Activated T-helper 17 cell treated with anti-CD3 and anti-CD28 coated beads, Interleukin-2, amount 50 U/mL, for 72 hours (primary cell): Measurements from ENCODE around the gene BCAS1. TPM values are rescaled to one million over a fixed set of nuclear protein-coding genes. Genes with fewer than 3 reads are reported as not detected.
A peak's percentile ranks its signal among the peaks of the same experiment; 100 is the strongest.

ENCODE experiments used
- ATAC-seq: fragments of 150-1000 bp; cut with Tn5 transposase; replicated peaks from 2 replicates; pipeline ENCODE4 v1.10.0; 2021; ENCODE audit warnings: mild to moderate bottlenecking, moderate library complexity
- H3K27ac Mint-ChIP-seq: one replicate; pipeline ENCODE4 v1.8.0; 2022; ENCODE audit warnings: mixed read lengths
- H3K27me3 Mint-ChIP-seq: one replicate; pipeline ENCODE4 v1.8.0; 2022; ENCODE audit warnings: mixed read lengths
- H3K36me3 Mint-ChIP-seq: one replicate; pipeline ENCODE4 v1.8.0; 2022; ENCODE audit warnings: low read depth, mild to moderate bottlenecking, mixed read lengths
- H3K4me1 Mint-ChIP-seq: one replicate; pipeline ENCODE4 v1.8.0; 2022; ENCODE audit warnings: mixed read lengths
- H3K4me3 Mint-ChIP-seq: one replicate; pipeline ENCODE4 v1.8.0; 2022; ENCODE audit warnings: mild to moderate bottlenecking, mixed read lengths
- H3K9me3 Mint-ChIP-seq: one replicate; pipeline ENCODE4 v1.8.0; 2022; ENCODE audit warnings: mixed read lengths
- total RNA-seq, 2 donors: library from RNA; stranded (reverse); gene quantifications; one replicate each; pipeline ENCODE4 v1.2.3, GENCODE V29; 2022

BCAS1 gene
- total RNA-seq, 2 donors from 2014 or later, result 0.11 TPM; not detected in 1

DNA sequence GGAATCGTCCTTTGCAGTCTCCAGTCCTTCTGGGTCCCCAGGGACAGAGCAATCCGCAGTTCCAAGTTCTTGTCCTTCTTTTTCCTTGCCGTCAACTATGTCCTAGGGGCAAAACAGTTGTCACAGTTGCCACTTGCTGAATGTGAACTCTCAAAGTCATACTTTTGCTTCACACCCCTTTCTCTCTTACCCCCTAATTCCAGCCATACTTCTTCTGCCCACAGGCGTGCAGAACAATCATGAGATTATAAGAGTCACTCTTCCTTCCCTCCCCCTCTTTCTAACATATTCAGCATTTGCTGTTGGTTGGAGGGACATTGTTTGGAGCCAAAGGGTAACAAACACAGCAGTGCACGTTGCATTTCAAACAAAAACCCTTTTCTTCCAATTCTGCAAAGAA, 74.4 kb downstream of the BCAS1 start:
- Mint-ChIP-seq H3K4me1 (no peaks in the 10 kb centered on the region), H3K27ac (no peak overlapping the region)
- no peak for ATAC-seq

DNA sequence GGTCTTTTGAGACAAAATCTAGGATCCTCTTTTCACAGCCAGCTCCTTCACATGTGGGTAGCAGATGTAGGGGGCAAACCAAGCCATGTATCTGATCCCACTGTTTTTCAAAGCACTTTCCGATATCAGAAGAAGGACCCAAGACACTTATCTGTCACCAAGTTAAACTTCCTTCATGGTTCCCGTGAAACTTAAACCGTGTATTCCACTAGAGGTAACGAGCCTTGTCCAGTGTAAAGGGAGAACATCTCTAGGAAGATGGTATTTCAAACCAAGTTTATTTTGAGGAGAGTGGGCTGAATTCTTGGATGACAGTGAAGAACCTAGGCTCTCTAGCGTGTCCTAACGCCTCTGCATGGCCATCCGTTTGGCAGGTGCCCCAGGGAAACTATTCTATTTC, 76.3 kb downstream of the BCAS1 start:
- Mint-ChIP-seq H3K4me3 (no peak overlapping the region), H3K36me3 (no peaks in the 10 kb centered on the region)

More for the DNA sequence above, 74.4 kb downstream of the BCAS1 start:
- Mint-ChIP-seq H3K4me3 (no peak overlapping the region), H3K36me3 (no peaks in the 10 kb centered on the region), H3K27me3 (peaks cover 28% of the 10 kb centered on the region), H3K9me3 (peaks cover 11% of the 10 kb centered on the region)

DNA sequence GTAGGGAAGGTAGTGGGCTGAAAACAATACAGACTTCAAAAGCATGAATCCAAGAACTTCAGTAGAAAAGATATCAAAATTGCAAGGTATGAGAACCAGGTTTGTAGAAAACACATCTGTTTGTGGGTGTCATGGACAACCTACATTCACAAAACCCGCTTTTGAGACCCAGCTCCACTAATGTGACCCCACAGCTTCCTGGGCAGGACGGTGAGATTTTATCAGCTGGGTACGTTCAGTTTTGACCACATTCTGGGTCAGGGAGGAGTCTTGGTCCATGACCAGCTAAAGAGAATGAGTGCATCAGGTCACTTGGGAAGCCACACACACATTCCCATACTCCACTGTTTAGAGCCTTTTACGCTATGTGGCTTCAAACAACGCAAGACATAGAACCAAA, 77.1 kb downstream of the BCAS1 start:
- no peak for ATAC-seq
- no peak overlapping the region for H3K27ac Mint-ChIP-seq
- no peaks in the 10 kb centered on the region for H3K4me1 Mint-ChIP-seq
- H3K9me3 Mint-ChIP-seq, result no peaks in the 10 kb centered on the region
- no peak overlapping the region for H3K4me3 Mint-ChIP-seq
- H3K27me3 Mint-ChIP-seq, result peaks cover 33% of the 10 kb centered on the region
- no peaks in the 10 kb centered on the region for H3K36me3 Mint-ChIP-seq

More for the DNA sequence above, 76.3 kb downstream of the BCAS1 start:
- no peaks in the 10 kb centered on the region for H3K9me3 Mint-ChIP-seq
- H3K27me3 Mint-ChIP-seq, result peaks cover 33% of the 10 kb centered on the region
- H3K27ac Mint-ChIP-seq, result no peak overlapping the region
- H3K4me1 Mint-ChIP-seq, result no peaks in the 10 kb centered on the region
- no peak for ATAC-seq

DNA sequence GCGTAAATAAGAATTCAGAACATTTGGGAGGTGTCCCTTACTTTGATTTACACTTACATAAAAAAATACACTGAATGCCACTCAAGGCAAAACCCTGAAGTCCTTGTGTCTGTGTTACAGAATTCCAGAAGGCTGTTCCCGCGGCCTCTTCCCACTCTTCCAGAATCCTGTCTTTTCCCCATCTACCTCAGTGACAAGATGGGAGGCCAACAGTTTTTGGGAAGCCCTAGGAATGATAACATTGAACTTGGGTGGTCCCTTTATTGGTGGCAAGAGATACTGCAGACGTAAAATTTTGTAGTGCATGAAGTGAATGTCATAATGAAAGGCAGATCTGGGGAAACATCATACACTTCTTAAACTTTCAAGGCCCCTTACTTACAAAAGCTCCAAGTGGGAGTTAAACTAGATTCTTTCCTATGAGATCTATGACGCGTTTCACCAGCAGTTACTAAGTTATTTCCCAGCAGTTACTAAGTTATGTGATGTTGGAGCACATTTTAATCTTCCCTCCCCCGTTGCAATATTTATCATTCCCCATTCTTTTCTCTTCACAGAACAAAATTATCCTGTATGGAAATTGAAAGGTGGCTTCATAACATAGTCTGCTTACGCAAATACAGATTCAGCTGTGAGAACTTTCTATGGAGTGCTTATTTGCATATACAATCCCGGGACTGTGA, 79.5 kb downstream of the BCAS1 start:
- Mint-ChIP-seq H3K27ac (no peak overlapping the region), H3K4me1 (no peaks in the 10 kb centered on the region), H3K36me3 (no peaks in the 10 kb centered on the region), H3K4me3 (no peak overlapping the region), H3K9me3 (no peaks in the 10 kb centered on the region), H3K27me3 (peaks cover 32% of the 10 kb centered on the region)
- no peak for ATAC-seq

DNA sequence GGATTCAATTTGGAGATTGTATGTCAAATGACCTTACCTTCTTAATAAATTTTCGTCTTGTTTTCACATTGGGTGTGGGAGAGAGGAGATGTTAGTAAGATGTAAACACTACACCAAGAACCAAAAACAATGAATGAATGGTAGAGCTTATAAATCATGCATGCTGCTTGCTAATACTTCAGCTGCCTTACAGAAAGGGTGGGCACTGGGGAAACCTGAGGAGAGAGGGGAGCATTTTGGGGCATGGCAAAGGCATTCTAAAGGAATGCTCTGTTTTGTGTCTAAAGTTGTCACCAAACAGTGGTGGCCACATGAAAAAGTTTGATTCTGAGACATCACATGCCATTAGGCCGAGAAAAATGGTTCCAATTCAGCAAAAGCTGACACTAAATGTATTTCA, 80.4 kb downstream of the BCAS1 start:
- Mint-ChIP-seq H3K27ac (no peak overlapping the region), H3K4me1 (no peaks in the 10 kb centered on the region), H3K27me3 (peaks cover 32% of the 10 kb centered on the region), H3K36me3 (no peaks in the 10 kb centered on the region), H3K4me3 (no peak overlapping the region), H3K9me3 (no peaks in the 10 kb centered on the region)
- ATAC-seq, result no peak

DNA sequence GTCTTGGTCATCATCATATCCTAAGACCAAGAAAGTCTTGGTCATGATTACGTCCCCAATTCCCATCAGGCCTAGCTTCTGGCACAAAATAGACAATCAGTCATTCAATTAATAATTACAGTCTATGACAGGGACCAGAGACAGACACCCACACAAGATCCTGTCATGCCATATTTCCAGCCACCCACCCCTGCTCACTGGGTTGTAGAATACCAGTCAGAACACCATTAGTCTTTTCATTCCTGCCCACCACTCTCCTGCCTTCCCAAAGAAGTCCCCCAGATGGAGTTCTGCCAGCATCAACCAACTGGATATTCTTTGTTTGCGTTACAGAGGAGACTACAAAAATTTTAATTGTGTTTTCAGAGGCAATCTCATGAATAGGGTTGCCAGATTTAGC, 81.0 kb downstream of the BCAS1 start:
- Mint-ChIP-seq H3K4me1 (no peaks in the 10 kb centered on the region), H3K27me3 (peaks cover 37% of the 10 kb centered on the region), H3K9me3 (no peaks in the 10 kb centered on the region), H3K27ac (no peak overlapping the region), H3K4me3 (no peak overlapping the region), H3K36me3 (no peaks in the 10 kb centered on the region)
- ATAC-seq, result no peak

DNA sequence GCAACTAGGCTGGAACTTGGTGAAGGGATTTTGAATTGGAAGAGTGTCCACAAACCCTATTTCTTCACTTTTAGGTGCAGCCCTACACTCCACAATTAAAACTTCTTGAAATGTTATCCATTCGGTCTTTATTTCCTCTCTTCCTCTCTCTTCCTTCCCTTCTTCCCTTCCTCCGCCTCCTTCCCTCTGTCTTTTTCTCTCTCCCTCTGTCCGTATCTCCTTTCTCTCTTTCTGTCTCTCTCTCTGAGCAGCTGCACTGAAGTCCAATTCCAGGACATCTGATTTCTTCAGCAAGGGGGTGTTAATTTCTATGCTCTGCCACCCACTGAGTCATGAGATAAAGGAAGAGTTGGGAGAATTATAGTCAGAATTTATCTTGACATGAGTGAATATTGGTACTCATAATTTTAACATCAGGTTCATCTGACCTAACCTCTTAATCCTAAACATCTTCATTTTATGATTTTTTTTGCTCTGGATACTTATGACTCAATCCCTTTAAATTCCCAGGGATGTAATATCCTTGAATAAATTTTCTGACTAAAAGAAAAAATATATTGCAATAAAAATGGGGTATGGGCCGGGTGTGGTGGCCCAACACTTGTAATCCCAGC, 84.2 kb downstream of the BCAS1 start:
- Mint-ChIP-seq H3K27me3 (peaks cover 34% of the 10 kb centered on the region), H3K27ac (no peak overlapping the region), H3K36me3 (no peaks in the 10 kb centered on the region), H3K9me3 (no peaks in the 10 kb centered on the region), H3K4me1 (no peaks in the 10 kb centered on the region), H3K4me3 (no peak overlapping the region)
- no peak for ATAC-seq

DNA sequence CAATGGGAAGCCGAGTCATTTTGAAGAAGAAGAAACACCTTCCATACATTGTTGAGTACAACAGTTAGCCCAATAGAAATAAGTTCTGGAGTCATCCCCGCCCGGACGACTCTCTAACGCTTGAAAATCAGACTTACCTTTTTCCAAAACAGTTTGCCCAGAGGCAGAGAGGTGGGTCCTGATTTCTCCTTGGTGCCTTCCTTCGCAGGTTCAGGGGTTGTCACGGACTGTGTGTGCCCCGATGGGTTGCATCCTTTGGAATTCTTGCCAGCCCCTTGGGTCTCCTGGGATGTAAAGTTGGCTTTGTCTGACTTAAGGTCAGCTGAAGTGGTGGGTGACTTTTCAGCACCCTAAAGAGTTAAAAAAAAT, 85.3 kb downstream of the BCAS1 start:
- Mint-ChIP-seq H3K36me3 (no peaks in the 10 kb centered on the region), H3K4me3 (no peak overlapping the region), H3K4me1 (no peaks in the 10 kb centered on the region), H3K9me3 (no peaks in the 10 kb centered on the region), H3K27ac (no peak overlapping the region), H3K27me3 (peaks cover 30% of the 10 kb centered on the region)
- ATAC-seq, result no peak

DNA sequence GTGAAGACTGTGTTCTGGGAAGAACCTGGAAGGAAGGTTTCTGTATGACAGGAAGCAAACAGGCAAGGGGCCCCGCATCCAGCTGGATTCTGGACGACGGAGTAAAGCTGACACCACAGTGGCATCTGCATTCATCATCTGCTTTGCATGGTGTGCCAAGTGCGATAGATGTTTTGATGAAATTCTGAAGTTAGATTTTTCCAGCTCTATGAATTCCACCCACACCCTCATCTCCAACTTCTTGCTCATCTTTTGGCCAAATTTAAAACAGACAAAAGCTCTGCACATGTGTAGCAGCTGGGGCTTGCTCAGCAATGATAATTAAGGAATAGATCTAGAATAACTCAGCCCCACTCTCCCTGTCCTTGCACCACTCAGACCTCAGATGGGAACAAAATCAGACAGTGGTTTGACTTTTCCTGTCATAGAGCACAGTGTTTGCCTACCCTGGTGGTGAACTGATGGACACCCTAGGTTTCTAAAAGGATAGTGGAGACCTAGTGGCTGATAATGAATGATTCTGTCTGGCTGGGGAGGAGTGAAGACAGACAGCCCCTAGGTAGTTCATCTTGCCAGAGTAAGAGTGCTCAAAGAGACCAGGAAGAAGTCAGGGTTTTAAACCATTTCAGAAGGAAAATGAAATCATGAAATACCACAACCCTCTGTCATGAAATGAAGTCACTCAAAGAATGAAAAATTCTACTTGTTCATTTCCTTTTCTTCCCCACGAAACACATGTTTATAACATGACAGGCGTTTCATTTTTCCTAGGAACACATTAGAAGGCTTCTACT, 85.8 kb downstream of the BCAS1 start:
- Mint-ChIP-seq H3K27me3 (peaks cover 27% of the 10 kb centered on the region), H3K4me3 (no peak overlapping the region), H3K9me3 (no peaks in the 10 kb centered on the region), H3K4me1 (no peaks in the 10 kb centered on the region), H3K27ac (no peak overlapping the region), H3K36me3 (no peaks in the 10 kb centered on the region)
- ATAC-seq, result peak; percentile 39

DNA sequence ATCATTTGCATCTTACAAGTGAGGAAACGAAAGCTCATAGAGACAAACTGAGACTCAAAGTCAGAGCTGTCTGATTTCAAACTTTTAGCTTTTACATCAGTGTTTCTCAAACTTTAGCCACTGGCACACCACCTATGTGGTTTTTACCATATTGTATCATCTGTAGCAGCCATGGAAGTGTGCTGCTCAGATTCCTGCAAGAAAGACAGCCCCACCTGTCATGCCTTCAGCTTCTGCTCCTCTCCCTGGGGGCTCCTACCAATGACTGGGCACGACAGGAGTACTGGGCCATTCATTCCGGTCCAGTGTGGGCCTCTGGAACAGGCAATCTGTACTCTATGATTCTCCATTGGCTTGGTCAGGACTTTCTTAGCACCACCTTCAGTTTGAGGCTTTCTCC, 87.0 kb downstream of the BCAS1 start:
- Mint-ChIP-seq H3K4me1 (no peaks in the 10 kb centered on the region), H3K9me3 (no peaks in the 10 kb centered on the region), H3K27me3 (peaks cover 27% of the 10 kb centered on the region), H3K36me3 (no peaks in the 10 kb centered on the region), H3K27ac (no peak overlapping the region), H3K4me3 (no peak overlapping the region)
- no peak for ATAC-seq

DNA sequence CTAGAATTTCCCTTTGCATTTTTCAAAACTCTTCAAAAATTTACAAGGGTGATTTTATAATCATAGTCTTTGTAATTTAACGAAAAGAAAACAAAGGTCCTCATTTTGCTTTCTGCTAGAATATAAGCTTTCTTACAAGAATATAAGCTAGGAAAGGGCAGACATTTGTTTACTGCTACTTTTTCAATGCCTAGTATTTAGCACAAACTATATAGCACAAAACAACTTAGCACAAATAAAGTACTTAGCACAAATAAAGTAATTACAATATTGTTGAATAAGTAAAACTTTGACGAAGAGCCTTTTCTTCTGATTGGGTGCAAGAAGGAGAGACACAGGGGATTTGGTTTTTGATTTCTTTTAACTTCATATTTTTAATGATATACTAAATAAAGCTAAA, 87.8 kb downstream of the BCAS1 start:
- Mint-ChIP-seq H3K36me3 (no peaks in the 10 kb centered on the region), H3K4me3 (no peak overlapping the region), H3K4me1 (no peaks in the 10 kb centered on the region), H3K27me3 (peaks cover 26% of the 10 kb centered on the region), H3K9me3 (no peaks in the 10 kb centered on the region), H3K27ac (no peak overlapping the region)
- ATAC-seq, result no peak

DNA sequence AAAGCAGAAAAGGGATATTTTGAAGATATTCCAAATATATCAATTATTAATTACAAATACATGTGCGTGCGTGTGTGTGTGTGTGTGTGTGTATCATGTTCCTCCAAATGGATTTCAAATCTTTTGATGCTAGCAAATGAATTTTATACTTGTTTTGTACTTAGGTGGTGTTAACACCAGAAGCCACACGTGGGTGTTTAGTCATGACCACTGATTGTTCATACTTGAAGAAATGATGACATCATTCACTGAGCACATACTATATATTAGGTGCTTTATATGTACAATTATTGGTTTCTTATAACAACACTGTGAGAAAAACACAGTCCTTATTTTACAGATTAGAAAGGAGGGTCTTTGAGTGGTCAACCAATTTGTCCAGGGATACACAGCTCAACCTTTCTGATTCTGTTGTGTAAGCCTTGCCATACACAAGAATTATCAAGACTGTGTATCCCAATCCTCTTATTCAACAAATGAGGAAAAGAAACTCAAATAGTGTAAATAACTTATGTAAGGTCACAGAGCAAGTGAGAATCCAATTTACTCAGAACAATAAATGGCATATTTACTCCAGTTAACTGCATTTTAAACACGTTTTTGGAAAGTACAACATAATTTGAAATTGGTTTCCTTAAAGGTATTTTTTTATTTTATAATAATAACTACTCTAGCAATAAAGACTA, 88.5 kb downstream of the BCAS1 start:
- Mint-ChIP-seq H3K36me3 (no peaks in the 10 kb centered on the region), H3K9me3 (peaks cover under 1% of the 10 kb centered on the region), H3K27ac (no peak overlapping the region), H3K4me1 (no peaks in the 10 kb centered on the region), H3K4me3 (no peak overlapping the region), H3K27me3 (peaks cover 22% of the 10 kb centered on the region)
- ATAC-seq, result peak; percentile 90

DNA sequence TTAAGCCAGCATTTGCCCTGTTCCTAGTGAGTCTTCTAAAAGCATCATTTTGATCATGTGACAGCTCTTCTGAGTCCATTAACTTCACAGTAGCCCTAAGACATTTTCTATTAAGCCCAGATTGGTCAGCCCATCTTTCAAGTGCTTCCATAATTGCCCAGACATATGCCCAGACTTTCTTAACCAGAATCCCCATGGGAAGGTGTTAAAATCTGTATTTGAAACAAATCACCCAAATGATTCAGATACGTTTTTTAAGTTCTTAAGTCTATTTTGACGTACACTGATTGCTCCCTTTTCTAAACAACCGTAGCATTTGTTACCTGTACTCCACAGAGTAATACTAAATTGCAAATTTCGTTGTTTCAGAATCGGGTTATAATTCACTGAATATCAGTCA, 89.3 kb downstream of the BCAS1 start:
- Mint-ChIP-seq H3K4me3 (no peak overlapping the region), H3K27ac (no peak overlapping the region), H3K9me3 (peaks cover 3% of the 10 kb centered on the region), H3K36me3 (no peaks in the 10 kb centered on the region), H3K27me3 (peaks cover 21% of the 10 kb centered on the region), H3K4me1 (no peaks in the 10 kb centered on the region)
- no peak for ATAC-seq

DNA sequence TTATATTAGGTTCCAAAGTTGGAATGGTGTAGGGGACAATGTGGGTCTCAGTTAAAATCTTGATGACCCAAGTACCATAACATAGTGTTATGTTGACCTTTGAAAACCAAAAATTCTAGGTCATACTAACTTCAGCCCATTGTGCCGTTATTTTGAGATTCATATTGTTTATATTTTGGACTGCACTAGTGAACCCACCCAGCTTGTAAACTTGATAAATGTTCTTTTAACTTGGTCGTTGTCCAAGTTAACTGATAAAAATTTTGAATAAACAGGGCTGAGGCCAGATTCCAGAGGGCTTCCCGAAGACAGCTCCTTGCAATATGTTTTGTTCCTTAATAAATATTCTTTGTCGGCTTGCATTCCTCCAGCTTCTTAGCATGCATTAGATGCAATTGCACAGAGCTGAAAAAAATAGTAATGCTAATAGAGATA, 90.3 kb downstream of the BCAS1 start:
- H3K27ac Mint-ChIP-seq, result no peak overlapping the region
- H3K4me3 Mint-ChIP-seq, result no peak overlapping the region
- peaks cover 3% of the 10 kb centered on the region for H3K9me3 Mint-ChIP-seq
- no peaks in the 10 kb centered on the region for H3K36me3 Mint-ChIP-seq
- no peak for ATAC-seq
- peaks cover 18% of the 10 kb centered on the region for H3K27me3 Mint-ChIP-seq
- H3K4me1 Mint-ChIP-seq, result no peaks in the 10 kb centered on the region
